ENCODE measurements around the gene ABCC6.

DNA sequence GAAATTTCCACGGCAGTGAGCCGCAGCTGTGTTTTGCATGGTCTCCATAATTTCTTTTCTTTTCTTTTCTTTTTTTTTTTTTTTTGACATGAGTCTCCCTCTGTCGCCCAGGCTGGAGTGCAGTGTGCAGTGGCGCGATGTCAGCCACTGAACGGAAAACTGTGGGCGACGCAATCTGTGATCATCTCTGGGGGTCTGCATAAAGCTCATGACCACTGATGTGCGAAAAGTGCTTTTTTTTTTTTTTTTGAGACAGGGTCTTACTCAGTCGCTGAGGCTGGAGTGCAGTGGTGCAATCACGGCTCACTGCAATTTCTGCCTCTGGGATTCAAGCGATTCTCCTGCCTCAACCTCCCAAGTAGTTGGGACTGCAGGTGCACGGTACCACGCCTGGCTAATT, 117.6 kb downstream of the ABCC6 start:
- TF ChIP-seq, protein P1, sequence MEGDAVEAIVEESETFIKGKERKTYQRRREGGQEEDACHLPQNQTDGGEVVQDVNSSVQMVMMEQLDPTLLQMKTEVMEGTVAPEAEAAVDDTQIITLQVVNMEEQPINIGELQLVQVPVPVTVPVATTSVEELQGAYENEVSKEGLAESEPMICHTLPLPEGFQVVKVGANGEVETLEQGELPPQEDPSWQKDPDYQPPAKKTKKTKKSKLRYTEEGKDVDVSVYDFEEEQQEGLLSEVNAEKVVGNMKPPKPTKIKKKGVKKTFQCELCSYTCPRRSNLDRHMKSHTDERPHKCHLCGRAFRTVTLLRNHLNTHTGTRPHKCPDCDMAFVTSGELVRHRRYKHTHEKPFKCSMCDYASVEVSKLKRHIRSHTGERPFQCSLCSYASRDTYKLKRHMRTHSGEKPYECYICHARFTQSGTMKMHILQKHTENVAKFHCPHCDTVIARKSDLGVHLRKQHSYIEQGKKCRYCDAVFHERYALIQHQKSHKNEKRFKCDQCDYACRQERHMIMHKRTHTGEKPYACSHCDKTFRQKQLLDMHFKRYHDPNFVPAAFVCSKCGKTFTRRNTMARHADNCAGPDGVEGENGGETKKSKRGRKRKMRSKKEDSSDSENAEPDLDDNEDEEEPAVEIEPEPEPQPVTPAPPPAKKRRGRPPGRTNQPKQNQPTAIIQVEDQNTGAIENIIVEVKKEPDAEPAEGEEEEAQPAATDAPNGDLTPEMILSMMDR (IDR thresholded peaks at IDR 0.05; ENCODE audit: insufficient read depth, low read depth, low read length): no peak
- no peak for TF ChIP-seq EZH2 (IDR thresholded peaks at IDR 0.05; ENCODE audit: insufficient read depth, low read length)

Data from astrocyte (in vitro differentiated cells and primary cell).